ENCODE measurements around the gene AMH. TPM values are rescaled to one million over a fixed set of nuclear protein-coding genes. Genes with fewer than 3 reads are reported as not detected.

AMH gene
- polyA plus RNA-seq, 4 donors, result 1.1 to 3.0 (median 2.0) TPM

DNA sequence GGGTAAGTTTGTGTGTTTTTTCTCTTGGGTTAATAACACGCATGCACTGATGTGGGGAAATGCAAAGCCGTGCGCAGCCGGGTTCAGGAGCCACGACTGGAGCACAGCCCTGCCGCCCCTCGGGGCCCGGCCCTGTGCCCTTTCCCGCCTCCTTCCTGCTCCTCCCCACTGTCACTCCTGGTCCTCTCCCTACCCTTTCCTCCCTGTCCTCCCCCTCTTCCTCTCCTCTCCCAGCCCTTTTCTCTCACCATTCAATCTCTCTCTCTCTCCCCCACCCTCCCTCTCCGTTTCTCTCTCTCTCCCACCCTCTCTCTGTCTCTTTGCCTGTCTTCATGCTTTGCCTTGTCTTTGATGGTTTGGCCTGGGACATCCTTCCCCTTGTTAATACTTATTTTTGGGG, 40.1 kb upstream of the AMH start:
- H3K4me1 ChIP-seq (ENCODE audit: control insufficient read depth in 3 of 3, insufficient read depth in 2 of 3, low read depth in 1 of 3, low read length in 2 of 3), result peaks cover 0 to 41% (median 0%) of the 10 kb centered on the region in 3 donors
- H3K9me3 ChIP-seq (ENCODE audit: control insufficient read depth in 2 of 2, insufficient read depth in 1 of 2, low read depth in 1 of 2, low read length in 1 of 2), result no peaks in the 10 kb centered on the region
- H3K27me3 ChIP-seq (ENCODE audit: control insufficient read depth in 3 of 3, insufficient read depth in 3 of 3, low read length in 3 of 3), result no peaks in the 10 kb centered on the region
- FAIRE-seq (no peak), DNase-seq (no peak)
- H3K4me3 ChIP-seq (ENCODE audit: low read depth in 1 of 3, low read length in 3 of 3), result no peak overlapping the region
- no peak overlapping the region for H3K27ac ChIP-seq (ENCODE audit: low read depth in 1 of 3, low read length in 2 of 3)
- peaks cover 11 to 98% (median 29%) of the 10 kb centered on the region in 3 donors for H3K36me3 ChIP-seq (ENCODE audit: control insufficient read depth in 3 of 3, insufficient read depth in 2 of 3, low read depth in 1 of 3, low read length in 3 of 3)
- 76 to 90% (median 86%) methylated on average over 10 of the region's 10 CpGs for WGBS, 3 donors

DNA sequence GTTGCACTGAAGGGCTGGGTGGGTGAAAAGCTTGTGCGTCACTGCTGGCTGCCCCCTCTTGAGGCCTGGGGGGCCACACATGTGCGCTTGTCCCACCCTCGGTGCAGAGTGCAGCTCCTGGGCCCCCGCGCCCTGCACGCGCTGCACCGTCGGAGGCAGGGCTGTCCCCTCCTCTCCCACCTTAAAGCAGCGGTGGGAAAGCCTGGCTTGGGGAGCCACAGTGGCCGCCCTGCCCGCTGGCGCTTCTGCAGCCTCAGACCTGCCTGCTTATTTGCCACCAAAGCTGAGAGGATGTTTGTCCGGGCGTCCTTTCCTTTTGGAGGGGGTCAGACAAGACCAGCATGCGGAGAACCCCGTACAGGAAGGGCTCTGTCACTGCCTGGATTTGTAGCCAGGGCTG, 39.7 kb upstream of the AMH start:
- FAIRE-seq (no peak), DNase-seq (no peak)
- H3K36me3 ChIP-seq (ENCODE audit: control insufficient read depth in 3 of 3, insufficient read depth in 2 of 3, low read depth in 1 of 3, low read length in 3 of 3), result peaks cover 16 to 98% (median 31%) of the 10 kb centered on the region in 3 donors
- H3K4me3 ChIP-seq (ENCODE audit: low read depth in 1 of 3, low read length in 3 of 3), result no peak overlapping the region
- peaks cover 0 to 42% (median 0%) of the 10 kb centered on the region in 3 donors for H3K4me1 ChIP-seq (ENCODE audit: control insufficient read depth in 3 of 3, insufficient read depth in 2 of 3, low read depth in 1 of 3, low read length in 2 of 3)
- no peak overlapping the region for H3K27ac ChIP-seq (ENCODE audit: low read depth in 1 of 3, low read length in 2 of 3)
- no peaks in the 10 kb centered on the region for H3K9me3 ChIP-seq (ENCODE audit: control insufficient read depth in 2 of 2, insufficient read depth in 1 of 2, low read depth in 1 of 2, low read length in 1 of 2)
- H3K27me3 ChIP-seq (ENCODE audit: control insufficient read depth in 3 of 3, insufficient read depth in 3 of 3, low read length in 3 of 3), result no peaks in the 10 kb centered on the region
- 90 to 98% (median 96%) methylated on average over 17 of the region's 17 CpGs for WGBS, 3 donors

DNA sequence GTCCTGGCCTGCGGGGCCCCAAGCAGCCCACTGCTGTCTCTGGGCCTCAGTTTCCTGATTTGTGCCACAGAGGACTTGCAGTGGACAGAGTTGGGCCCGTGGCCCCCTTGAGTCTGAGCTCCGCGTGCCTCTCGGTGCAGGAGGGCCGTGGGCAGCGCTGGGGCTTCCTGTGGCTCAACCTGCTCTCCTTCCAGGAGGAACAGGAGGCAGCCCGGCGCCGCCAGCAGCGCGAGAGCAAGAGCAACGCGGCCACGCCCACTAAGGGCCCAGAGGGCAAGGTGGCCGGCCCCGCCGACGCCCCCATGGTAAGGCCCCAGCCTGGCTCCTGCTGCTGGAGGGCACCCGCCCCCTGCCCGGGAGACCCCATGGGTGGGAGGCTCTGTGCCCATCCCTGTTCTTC, 38.9 kb upstream of the AMH start:
- Histone ChIP-seq H3K27me3 (ENCODE audit: control insufficient read depth in 3 of 3, insufficient read depth in 3 of 3, low read length in 3 of 3) (no peaks in the 10 kb centered on the region), H3K27ac (ENCODE audit: low read depth in 1 of 3, low read length in 2 of 3) (no peak overlapping the region), H3K4me3 (ENCODE audit: low read depth in 1 of 3, low read length in 3 of 3) (no peak overlapping the region), H3K36me3 (ENCODE audit: control insufficient read depth in 3 of 3, insufficient read depth in 2 of 3, low read depth in 1 of 3, low read length in 3 of 3) (peaks cover 18 to 99% (median 35%) of the 10 kb centered on the region in 3 donors), H3K9me3 (ENCODE audit: control insufficient read depth in 2 of 2, insufficient read depth in 1 of 2, low read depth in 1 of 2, low read length in 1 of 2) (no peaks in the 10 kb centered on the region), H3K4me1 (ENCODE audit: control insufficient read depth in 3 of 3, insufficient read depth in 2 of 3, low read depth in 1 of 3, low read length in 2 of 3) (peaks cover 0 to 39% (median 0%) of the 10 kb centered on the region in 3 donors)
- FAIRE-seq (no peak), DNase-seq (no peak)
- 83 to 91% (median 88%) methylated on average over 21 of the region's 21 CpGs for WGBS, 3 donors

DNA sequence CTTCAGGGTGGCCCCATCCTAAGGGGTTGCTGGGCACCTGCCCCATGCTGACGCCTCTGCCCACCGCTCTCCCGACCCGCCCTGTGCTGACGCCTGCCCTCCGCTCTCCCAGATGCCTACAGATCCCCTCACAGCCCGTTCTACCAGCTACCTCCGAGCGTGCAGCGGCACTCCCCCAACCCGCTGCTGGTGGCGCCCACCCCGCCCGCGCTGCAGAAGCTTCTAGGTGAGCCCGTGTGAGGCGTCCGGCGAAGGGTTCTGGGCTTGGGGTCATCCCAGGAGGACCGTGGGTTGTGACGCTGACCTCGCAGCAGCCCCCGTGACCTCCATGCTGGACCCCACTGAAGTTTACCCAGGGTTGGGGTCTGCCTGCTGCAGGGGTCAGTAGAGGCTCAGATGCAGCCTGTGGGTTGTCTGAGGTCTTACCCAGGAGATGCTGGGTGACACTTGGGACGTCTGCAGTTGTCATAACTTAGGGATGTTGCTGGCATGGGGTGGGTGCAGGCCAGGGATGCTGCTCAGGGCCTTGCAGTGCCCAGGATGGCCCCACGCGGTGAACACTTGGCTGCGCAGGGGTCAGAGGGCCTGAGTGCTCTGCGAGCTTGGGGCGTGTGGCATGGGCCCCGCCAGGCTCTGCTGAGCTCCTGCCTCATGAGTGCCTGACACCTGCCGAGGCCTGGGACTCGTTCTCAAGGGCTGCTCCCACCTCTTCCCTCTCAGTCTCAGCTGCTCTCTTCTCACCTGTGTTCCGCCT, 38.0 kb upstream of the AMH start:
- Histone ChIP-seq H3K9me3 (ENCODE audit: control insufficient read depth in 2 of 2, insufficient read depth in 1 of 2, low read depth in 1 of 2, low read length in 1 of 2) (no peaks in the 10 kb centered on the region), H3K4me3 (ENCODE audit: low read depth in 1 of 3, low read length in 3 of 3) (no peak overlapping the region), H3K27me3 (ENCODE audit: control insufficient read depth in 3 of 3, insufficient read depth in 3 of 3, low read length in 3 of 3) (no peaks in the 10 kb centered on the region), H3K36me3 (ENCODE audit: control insufficient read depth in 3 of 3, insufficient read depth in 2 of 3, low read depth in 1 of 3, low read length in 3 of 3) (peaks cover 20 to 99% (median 37%) of the 10 kb centered on the region in 3 donors), H3K27ac (ENCODE audit: low read depth in 1 of 3, low read length in 2 of 3) (peak overlapping the region in 2 of 3 donors; percentile 83 to 86), H3K4me1 (ENCODE audit: control insufficient read depth in 3 of 3, insufficient read depth in 2 of 3, low read depth in 1 of 3, low read length in 2 of 3) (peaks cover 0 to 39% (median 0%) of the 10 kb centered on the region in 3 donors)
- FAIRE-seq (no peak), DNase-seq (no peak)
- 90 to 95% (median 95%) methylated on average over 31 to 33 of the region's 33 CpGs for WGBS, 3 donors

DNA sequence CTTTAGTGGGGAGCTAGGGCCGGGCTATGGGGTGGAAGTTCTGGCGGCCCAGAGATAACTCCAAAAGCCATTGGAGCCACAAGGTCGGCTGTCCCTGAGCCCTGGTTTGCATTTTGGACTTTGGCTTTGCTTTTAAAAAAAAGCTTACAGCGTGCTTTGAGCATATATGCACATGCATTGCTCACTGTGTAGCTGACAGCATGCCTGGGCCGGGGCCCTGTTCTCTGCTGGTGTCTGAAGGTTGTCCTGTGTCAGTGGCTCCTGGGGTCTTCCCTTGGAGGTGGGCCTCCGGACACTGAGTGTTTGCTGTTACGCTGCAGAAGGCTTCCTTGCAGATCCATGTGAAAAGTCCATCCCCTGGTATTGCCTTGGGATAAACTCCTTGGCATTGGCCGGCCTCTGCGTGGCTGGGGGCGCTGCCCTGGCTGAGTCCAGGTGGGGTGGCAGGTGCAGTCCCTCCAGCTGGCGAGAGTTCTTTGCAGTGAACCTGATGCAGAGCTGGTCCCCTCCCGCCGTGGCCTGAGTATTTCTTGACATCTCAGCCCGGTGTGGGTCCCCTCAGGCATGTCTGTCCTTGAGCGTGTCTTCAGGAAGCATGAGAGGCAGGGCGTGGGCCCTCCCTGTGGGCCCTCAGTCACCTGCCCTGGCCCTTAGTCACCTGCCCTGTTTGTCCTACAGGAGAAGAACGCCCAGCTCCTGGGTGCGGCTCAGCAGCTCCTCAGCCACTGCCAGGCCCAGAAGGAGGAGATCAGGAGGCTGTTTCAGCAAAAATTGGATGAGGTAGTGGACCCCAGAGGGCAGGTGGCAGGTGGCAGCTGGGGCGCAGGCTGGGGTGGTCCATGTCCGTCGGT, 36.0 kb upstream of the AMH start:
- no peaks in the 10 kb centered on the region for H3K27me3 ChIP-seq (ENCODE audit: control insufficient read depth in 3 of 3, insufficient read depth in 3 of 3, low read length in 3 of 3)
- WGBS, 3 donors, result 33 to 73% (median 50%) methylated on average over 21 of the region's 21 CpGs
- FAIRE-seq (no peak), DNase-seq (peak; percentile 87 to 95)
- no peaks in the 10 kb centered on the region for H3K9me3 ChIP-seq (ENCODE audit: control insufficient read depth in 2 of 2, insufficient read depth in 1 of 2, low read depth in 1 of 2, low read length in 1 of 2)
- H3K36me3 ChIP-seq (ENCODE audit: control insufficient read depth in 3 of 3, insufficient read depth in 2 of 3, low read depth in 1 of 3, low read length in 3 of 3), result peaks cover 25 to 99% (median 35%) of the 10 kb centered on the region in 3 donors
- peak overlapping the region; percentile 86 to 93 (median 90) for H3K27ac ChIP-seq (ENCODE audit: low read depth in 1 of 3, low read length in 2 of 3)
- H3K4me1 ChIP-seq (ENCODE audit: control insufficient read depth in 3 of 3, insufficient read depth in 2 of 3, low read depth in 1 of 3, low read length in 2 of 3), result peaks cover 0 to 39% (median 0%) of the 10 kb centered on the region in 3 donors
- peak overlapping the region in 1 of 3 donors; percentile 28 for H3K4me3 ChIP-seq (ENCODE audit: low read depth in 1 of 3, low read length in 3 of 3)

DNA sequence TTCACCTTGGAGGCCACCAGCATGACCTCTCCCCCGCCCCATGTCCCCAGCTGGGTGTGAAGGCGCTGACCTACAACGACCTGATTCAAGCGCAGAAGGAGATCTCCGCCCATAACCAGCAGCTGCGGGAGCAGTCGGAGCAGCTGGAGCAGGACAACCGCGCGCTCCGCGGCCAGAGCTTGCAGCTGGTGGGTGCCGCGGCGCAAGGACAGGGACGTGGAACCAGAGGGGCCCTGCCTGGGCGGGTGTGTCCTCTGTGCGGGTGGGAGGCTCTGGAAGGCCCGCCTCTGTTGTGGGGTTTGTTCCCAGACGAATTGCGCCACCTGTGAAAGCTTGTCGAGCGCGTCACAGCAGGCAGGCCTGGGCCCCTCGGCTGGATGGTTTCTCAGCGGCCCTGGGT, 35.3 kb upstream of the AMH start:
- peak overlapping the region in 1 of 3 donors; percentile 28 for H3K4me3 ChIP-seq (ENCODE audit: low read depth in 1 of 3, low read length in 3 of 3)
- peaks cover 25 to 99% (median 35%) of the 10 kb centered on the region in 3 donors for H3K36me3 ChIP-seq (ENCODE audit: control insufficient read depth in 3 of 3, insufficient read depth in 2 of 3, low read depth in 1 of 3, low read length in 3 of 3)
- H3K27me3 ChIP-seq (ENCODE audit: control insufficient read depth in 3 of 3, insufficient read depth in 3 of 3, low read length in 3 of 3), result no peaks in the 10 kb centered on the region
- peaks cover 0 to 33% (median 0%) of the 10 kb centered on the region in 3 donors for H3K4me1 ChIP-seq (ENCODE audit: control insufficient read depth in 3 of 3, insufficient read depth in 2 of 3, low read depth in 1 of 3, low read length in 2 of 3)
- H3K9me3 ChIP-seq (ENCODE audit: control insufficient read depth in 2 of 2, insufficient read depth in 1 of 2, low read depth in 1 of 2, low read length in 1 of 2), result no peaks in the 10 kb centered on the region
- H3K27ac ChIP-seq (ENCODE audit: low read depth in 1 of 3, low read length in 2 of 3), result peak overlapping the region; percentile 85 to 91 (median 86)
- no peak for FAIRE-seq
- 31 to 71% (median 50%) methylated on average over 26 of the region's 26 CpGs for WGBS, 3 donors
- peak; percentile 34 to 48 for DNase-seq

DNA sequence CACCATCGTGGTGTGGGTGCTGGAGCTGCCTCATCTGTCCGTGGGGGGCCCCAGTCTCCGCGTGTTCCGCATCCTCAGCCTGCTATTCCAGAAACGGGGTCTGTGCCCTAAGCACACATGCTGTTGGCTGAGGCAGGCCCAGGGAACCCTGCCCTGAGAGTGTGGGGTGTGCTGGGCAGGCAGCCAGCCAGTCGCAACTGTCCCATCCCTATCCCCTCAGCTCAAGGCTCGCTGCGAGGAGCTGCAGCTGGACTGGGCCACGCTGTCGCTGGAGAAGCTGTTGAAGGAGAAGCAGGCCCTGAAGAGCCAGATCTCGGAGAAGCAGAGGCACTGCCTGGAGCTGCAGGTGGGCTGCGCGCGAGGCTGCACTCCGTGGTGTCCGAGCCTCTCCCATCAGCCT, 34.9 kb upstream of the AMH start:
- peak overlapping the region in 2 of 3 donors; percentile 86 to 91 for H3K27ac ChIP-seq (ENCODE audit: low read depth in 1 of 3, low read length in 2 of 3)
- no peak for DNase-seq

DNA sequence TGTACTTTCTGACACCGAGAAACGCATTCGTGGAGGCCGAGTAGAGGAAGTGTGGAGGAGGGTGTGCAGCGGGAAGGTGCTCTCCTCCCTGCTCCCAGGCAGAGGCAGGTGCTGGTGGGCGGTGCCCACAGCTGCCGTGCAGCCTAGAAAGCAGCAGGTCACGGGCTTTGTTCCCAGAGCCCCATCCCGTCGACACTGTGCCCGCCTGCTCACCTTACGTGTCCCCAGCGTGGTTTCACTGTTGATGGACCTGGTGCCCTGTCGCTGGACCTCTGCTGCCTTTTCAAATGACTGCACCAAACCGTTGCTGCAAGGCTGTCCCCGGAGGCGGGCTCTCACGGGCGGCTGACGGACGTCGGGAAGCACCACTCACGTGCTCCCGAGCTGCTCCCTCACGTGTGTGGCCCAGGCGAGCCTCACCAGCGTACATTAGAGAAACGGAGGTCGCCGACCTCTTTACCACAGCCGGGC, 33.8 kb upstream of the AMH start:
- Histone ChIP-seq H3K27ac (ENCODE audit: low read depth in 1 of 3, low read length in 2 of 3) (no peak overlapping the region), H3K4me3 (ENCODE audit: low read depth in 1 of 3, low read length in 3 of 3) (no peak overlapping the region), H3K27me3 (ENCODE audit: control insufficient read depth in 3 of 3, insufficient read depth in 3 of 3, low read length in 3 of 3) (no peaks in the 10 kb centered on the region), H3K9me3 (ENCODE audit: control insufficient read depth in 2 of 2, insufficient read depth in 1 of 2, low read depth in 1 of 2, low read length in 1 of 2) (no peaks in the 10 kb centered on the region), H3K4me1 (ENCODE audit: control insufficient read depth in 3 of 3, insufficient read depth in 2 of 3, low read depth in 1 of 3, low read length in 2 of 3) (peaks cover 0 to 32% (median 0%) of the 10 kb centered on the region in 3 donors), H3K36me3 (ENCODE audit: control insufficient read depth in 3 of 3, insufficient read depth in 2 of 3, low read depth in 1 of 3, low read length in 3 of 3) (peaks cover 28 to 100% (median 35%) of the 10 kb centered on the region in 3 donors)
- 77 to 86% (median 77%) methylated on average over 31 of the region's 31 CpGs for WGBS, 3 donors
- FAIRE-seq (no peak), DNase-seq (no peak)

More for the DNA sequence above, 34.9 kb upstream of the AMH start:
- no peaks in the 10 kb centered on the region for H3K9me3 ChIP-seq (ENCODE audit: control insufficient read depth in 2 of 2, insufficient read depth in 1 of 2, low read depth in 1 of 2, low read length in 1 of 2)
- whole genome bisulfite sequencing, 3 donors, result 87 to 94% (median 92%) methylated on average over 15 to 17 of the region's 17 CpGs
- H3K27me3 ChIP-seq (ENCODE audit: control insufficient read depth in 3 of 3, insufficient read depth in 3 of 3, low read length in 3 of 3), result no peaks in the 10 kb centered on the region
- peaks cover 25 to 100% (median 35%) of the 10 kb centered on the region in 3 donors for H3K36me3 ChIP-seq (ENCODE audit: control insufficient read depth in 3 of 3, insufficient read depth in 2 of 3, low read depth in 1 of 3, low read length in 3 of 3)
- FAIRE-seq, result no peak
- H3K4me1 ChIP-seq (ENCODE audit: control insufficient read depth in 3 of 3, insufficient read depth in 2 of 3, low read depth in 1 of 3, low read length in 2 of 3), result peaks cover 0 to 32% (median 0%) of the 10 kb centered on the region in 3 donors
- no peak overlapping the region for H3K4me3 ChIP-seq (ENCODE audit: low read depth in 1 of 3, low read length in 3 of 3)

All from small intestine (tissue), 7 donors.